HEK293 (cell line): ENCODE data around the gene LIN37.

Source experiments
- ATF2 ChIP-seq: fragments of 450-650 bp; formaldehyde crosslinking; IDR thresholded peaks from 2 replicates; pipeline ENCODE4 v1.5.1; 2016; ENCODE audit warnings: missing biosample characterization, missing genetic modification characterization, low read depth
- BCL11A ChIP-seq: fragments of 450-650 bp; formaldehyde crosslinking; IDR thresholded peaks from 2 replicates; pipeline ENCODE4 v1.5.1; 2016; ENCODE audit warnings: low read depth, missing biosample characterization, missing genetic modification characterization
- HOXC10 ChIP-seq: sonication (generic); formaldehyde crosslinking; IDR thresholded peaks from 2 replicates; pipeline ENCODE4 v1.8.1; 2023; ENCODE audit warnings: mild to moderate bottlenecking, missing genetic modification reagents
- PRDM1 ChIP-seq: fragments of 450-650 bp; formaldehyde crosslinking; IDR thresholded peaks from 2 replicates; pipeline ENCODE4; 2016; ENCODE audit warnings: missing biosample characterization, missing genetic modification characterization
- PRDM6 ChIP-seq: fragments of 450-650 bp; formaldehyde crosslinking; IDR thresholded peaks from 2 replicates; pipeline ENCODE4 v1.5.1; 2017; ENCODE audit warnings: missing biosample characterization, missing genetic modification characterization
- WT1 ChIP-seq: fragments of 450-650 bp; formaldehyde crosslinking; IDR thresholded peaks from 2 replicates; pipeline ENCODE4 v1.5.1; 2016; ENCODE audit warnings: missing biosample characterization, missing genetic modification characterization
- ZBTB49 ChIP-seq: fragments of 450-650 bp; formaldehyde crosslinking; IDR thresholded peaks from 2 replicates; pipeline ENCODE4 v1.5.1; 2016; ENCODE audit warnings: missing biosample characterization, missing genetic modification characterization, low read depth
- ZNF112 ChIP-seq: fragments of 450-650 bp; formaldehyde crosslinking; IDR thresholded peaks from 2 replicates; pipeline ENCODE4 v1.5.0; 2017; ENCODE audit warnings: missing biosample characterization, missing genetic modification characterization
- ZNF148 ChIP-seq: fragments of 450-650 bp; formaldehyde crosslinking; IDR thresholded peaks from 2 replicates; pipeline ENCODE4 v1.5.0; 2017; ENCODE audit warnings: missing biosample characterization, missing genetic modification characterization, borderline replicate concordance
- ZNF155 ChIP-seq: fragments of 450-650 bp; formaldehyde crosslinking; IDR thresholded peaks from 2 replicates; pipeline ENCODE4 v1.5.1; 2016; ENCODE audit warnings: missing biosample characterization, missing genetic modification characterization
- ZNF169 ChIP-seq: fragments of 450-650 bp; formaldehyde crosslinking; IDR thresholded peaks from 2 replicates; pipeline ENCODE4 v1.5.1; 2016; ENCODE audit warnings: missing biosample characterization, missing genetic modification characterization
- ZNF184 ChIP-seq: fragments of 450-650 bp; IDR thresholded peaks from 2 replicates; pipeline ENCODE4 v1.5.1; 2018; ENCODE audit warnings: missing biosample characterization, mild to moderate bottlenecking, missing genetic modification characterization
- ZNF214 ChIP-seq: fragments of 450-650 bp; formaldehyde crosslinking; IDR thresholded peaks from 2 replicates; pipeline ENCODE4 v1.5.1; 2017; ENCODE audit warnings: missing biosample characterization, mild to moderate bottlenecking, missing genetic modification characterization, borderline replicate concordance
- ZNF302 ChIP-seq: fragments of 450-650 bp; formaldehyde crosslinking; IDR thresholded peaks from 2 replicates; pipeline ENCODE4 v1.5.1; 2016; ENCODE audit warnings: missing biosample characterization, missing genetic modification characterization, low read depth
- ZNF37A ChIP-seq: fragments of 450-650 bp; IDR thresholded peaks from 2 replicates; pipeline ENCODE4 v1.5.1; 2018; ENCODE audit warnings: missing biosample characterization, missing genetic modification characterization
- ZNF391 ChIP-seq: fragments of 450-650 bp; formaldehyde crosslinking; IDR thresholded peaks from 2 replicates; pipeline ENCODE4 v1.5.1; 2016; ENCODE audit warnings: low read depth, missing biosample characterization, missing genetic modification characterization, borderline replicate concordance
- ZNF529 ChIP-seq: fragments of 450-650 bp; formaldehyde crosslinking; IDR thresholded peaks from 2 replicates; pipeline ENCODE4 v1.5.1; 2017; ENCODE audit warnings: missing genetic modification characterization, missing biosample characterization; ENCODE audit not compliant: insufficient replicate concordance
- ZNF548 ChIP-seq: fragments of 450-650 bp; formaldehyde crosslinking; IDR thresholded peaks from 2 replicates; pipeline ENCODE4 v1.5.1; 2016; ENCODE audit warnings: missing biosample characterization, missing genetic modification characterization
- ZNF561 ChIP-seq: fragments of 450-650 bp; IDR thresholded peaks from 2 replicates; pipeline ENCODE4 v1.5.1; 2018; ENCODE audit warnings: missing biosample characterization, missing genetic modification characterization, borderline replicate concordance
- ZNF621 ChIP-seq: fragments of 450-650 bp; formaldehyde crosslinking; IDR thresholded peaks from 2 replicates; pipeline ENCODE4 v1.5.1; 2017; ENCODE audit warnings: missing biosample characterization, missing genetic modification characterization
- ZNF645 ChIP-seq: fragments of 450-650 bp; formaldehyde crosslinking; IDR thresholded peaks from 2 replicates; pipeline ENCODE4; 2016; ENCODE audit warnings: missing biosample characterization, missing genetic modification characterization
- ZNF670 ChIP-seq: fragments of 450-650 bp; formaldehyde crosslinking; IDR thresholded peaks from 2 replicates; pipeline ENCODE4 v1.5.1; 2016; ENCODE audit warnings: missing biosample characterization, missing genetic modification characterization, low read depth
- ZNF704 ChIP-seq: fragments of 450-650 bp; formaldehyde crosslinking; IDR thresholded peaks from 2 replicates; pipeline ENCODE4 v1.5.1; 2016; ENCODE audit warnings: missing biosample characterization, missing genetic modification characterization
- ZSCAN18 ChIP-seq: fragments of 450-650 bp; formaldehyde crosslinking; IDR thresholded peaks from 2 replicates; pipeline ENCODE4 v1.5.1; 2016; ENCODE audit warnings: missing biosample characterization, missing genetic modification characterization
- ZSCAN5A ChIP-seq: fragments of 450-650 bp; formaldehyde crosslinking; IDR thresholded peaks from 2 replicates; pipeline ENCODE4 v1.5.1; 2016; ENCODE audit warnings: missing biosample characterization, missing genetic modification characterization

LIN37 gene

GRCh38 chr19:35716801-35717664 is 31.3 kb upstream of the LIN37 start (continued):
- TF ChIP-seq ZNF529 (no peak), PRDM6 (tag by site-specific recombination) (no peak), ZNF391 (peak; percentile 99), BCL11A (tag by site-specific recombination) (peak; percentile 95), ZNF561 (peak; percentile 90; the same call in 1 of the 2 replicates), ZSCAN5A (tag by site-specific recombination) (peak; percentile 68), ZBTB49 (tag by site-specific recombination) (no peak), ZNF184 (tag by site-specific recombination) (no peak), ZNF148 (peak; percentile 40; the same call in 1 of the 2 replicates), ZNF645 (tag by site-specific recombination) (peak; percentile 66; the same call in 1 of the 2 replicates), ZSCAN18 (tag by site-specific recombination) (peak; percentile 85; the same call in 1 of the 2 replicates), ZNF155 (no peak), ZNF670 (tag by site-specific recombination) (no peak), ZNF112 (tag by site-specific recombination) (no peak), PRDM1 (tag by site-specific recombination) (peak; percentile 44), WT1 (tag by site-specific recombination) (peak; percentile 68; the same call in 1 of the 2 replicates), ZNF302 (no peak), ZNF704 (tag by site-specific recombination) (no peak), ZNF214 (tag by site-specific recombination) (no peak), ZNF37A (no peak), ZNF621 (tag by site-specific recombination) (no peak), ZNF548 (tag by site-specific recombination) (no peak), ATF2 (tag by site-specific recombination) (no peak), HOXC10 (CRISPR knock-in tag) (no peak), ZNF169 (tag by site-specific recombination) (no peak)
